Islet of Langerhans (tissue), 1 donor: ENCODE measurements around the gene TMEM18.
"Not testable (repeated sequence)": the region's sequence is repeated elsewhere in the genome, so short reads cannot be mapped to it uniquely, and the experiment has no call there.

Source experiments
- FAIRE-seq: peaks from one replicate; lab custom pipeline; 2011; peaks lifted over from hg19 to GRCh38; lab: Jason Lieb, UNC

TMEM18 gene

DNA sequence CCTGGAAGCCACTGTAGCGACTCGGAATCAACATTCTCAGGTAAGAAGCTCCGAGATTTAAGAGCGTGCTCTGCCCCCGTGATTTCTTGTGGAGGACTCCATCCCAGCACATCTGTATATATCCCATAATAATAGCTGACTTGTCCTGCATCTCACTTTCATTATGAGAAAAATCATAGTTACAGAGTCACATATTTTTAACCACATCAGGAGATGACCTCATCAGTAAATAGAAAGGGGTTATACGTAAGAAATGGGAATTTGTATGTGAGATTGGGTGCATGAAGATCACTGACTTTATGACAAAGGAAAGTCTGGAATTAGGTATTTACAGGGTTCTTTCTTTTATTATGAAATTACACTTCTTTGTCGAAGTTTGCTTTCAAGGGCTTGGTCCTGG is 16.4 kb upstream of the TMEM18 start:
- FAIRE-seq: no peak

DNA sequence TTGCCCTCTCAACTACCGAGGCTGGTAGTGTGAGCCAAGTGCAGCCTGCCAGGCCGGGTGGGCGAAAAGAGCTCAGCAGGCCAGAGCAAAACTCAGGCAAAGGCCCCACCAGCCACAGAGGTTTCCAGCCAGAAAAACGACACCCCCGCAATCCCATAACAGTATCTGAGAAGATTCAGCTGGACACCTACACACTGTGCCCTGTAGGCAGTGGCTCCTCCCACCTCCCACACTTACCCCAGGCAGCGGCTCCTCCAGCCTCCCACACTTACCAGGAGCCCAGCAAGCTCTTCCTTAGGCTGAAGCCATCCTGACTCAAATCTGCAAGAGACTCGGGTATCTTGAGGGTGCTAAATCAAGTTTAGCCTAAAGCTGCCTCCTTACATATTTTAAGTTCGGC is 15.6 kb upstream of the TMEM18 start:
- FAIRE-seq: no peak

DNA sequence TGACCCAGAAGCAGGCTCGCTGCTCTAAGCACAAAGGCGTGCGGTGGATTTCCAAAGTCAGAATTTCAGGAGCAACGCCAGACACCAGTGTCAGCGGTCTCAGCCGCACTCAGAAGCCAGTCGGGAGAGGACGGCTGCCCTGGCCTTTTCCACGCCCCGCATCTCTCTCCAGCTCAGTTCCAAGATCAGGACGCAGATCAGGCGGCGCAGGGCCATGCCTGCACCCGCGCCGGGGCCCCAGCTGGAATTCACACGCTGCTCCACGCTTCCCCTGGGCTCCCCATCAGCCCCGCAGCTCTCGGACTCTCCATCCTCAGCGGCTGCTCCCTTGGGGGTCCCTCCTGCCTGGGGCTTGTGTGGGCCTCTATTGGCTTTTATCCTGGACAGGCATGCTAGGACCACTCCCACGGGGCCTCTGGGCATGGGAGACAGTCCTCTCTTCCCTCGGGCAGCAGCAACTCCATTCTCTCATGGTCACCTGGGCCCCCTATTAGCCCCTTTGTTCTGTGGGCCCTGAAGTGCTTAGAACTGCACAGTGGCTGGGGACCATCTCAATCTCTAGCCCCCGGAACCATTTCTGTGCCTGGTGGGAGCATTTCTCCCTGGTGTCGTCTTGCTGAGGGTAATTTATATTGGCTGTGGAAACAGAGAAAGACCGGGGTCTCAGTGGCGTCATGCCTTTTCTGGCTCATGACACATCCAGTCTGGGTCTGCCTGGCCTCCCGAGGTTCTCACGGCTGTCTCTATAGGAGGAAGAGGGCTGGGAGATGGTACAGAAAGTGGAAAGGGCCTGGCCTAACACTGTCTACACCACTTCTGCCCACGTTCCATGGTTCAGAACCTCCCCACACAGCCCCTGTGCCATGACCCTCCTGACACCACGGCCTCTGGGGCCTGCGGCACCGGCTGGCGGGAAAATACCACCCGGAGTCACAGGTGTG is 14.9 kb upstream of the TMEM18 start:
- FAIRE-seq: no peak

DNA sequence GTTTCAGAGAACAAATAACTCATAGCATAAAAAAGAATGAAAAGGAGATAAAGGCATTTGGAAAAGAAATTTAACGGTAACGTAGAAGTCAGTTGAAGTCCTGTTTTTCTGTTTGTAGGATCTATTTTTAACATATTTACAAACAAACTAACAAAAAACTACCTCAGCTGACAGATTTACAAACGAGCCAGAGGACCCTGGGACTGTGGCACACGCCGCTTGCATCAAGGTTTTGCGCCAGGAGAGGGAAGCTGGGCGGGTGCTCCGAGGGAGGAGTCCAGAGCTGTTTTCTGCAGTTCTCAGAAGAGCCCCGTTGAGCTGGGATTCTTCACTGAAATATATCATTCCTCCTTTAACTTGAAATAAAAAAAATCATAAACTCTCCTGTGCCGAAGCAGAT is 13.6 kb upstream of the TMEM18 start:
- no peak for FAIRE-seq

DNA sequence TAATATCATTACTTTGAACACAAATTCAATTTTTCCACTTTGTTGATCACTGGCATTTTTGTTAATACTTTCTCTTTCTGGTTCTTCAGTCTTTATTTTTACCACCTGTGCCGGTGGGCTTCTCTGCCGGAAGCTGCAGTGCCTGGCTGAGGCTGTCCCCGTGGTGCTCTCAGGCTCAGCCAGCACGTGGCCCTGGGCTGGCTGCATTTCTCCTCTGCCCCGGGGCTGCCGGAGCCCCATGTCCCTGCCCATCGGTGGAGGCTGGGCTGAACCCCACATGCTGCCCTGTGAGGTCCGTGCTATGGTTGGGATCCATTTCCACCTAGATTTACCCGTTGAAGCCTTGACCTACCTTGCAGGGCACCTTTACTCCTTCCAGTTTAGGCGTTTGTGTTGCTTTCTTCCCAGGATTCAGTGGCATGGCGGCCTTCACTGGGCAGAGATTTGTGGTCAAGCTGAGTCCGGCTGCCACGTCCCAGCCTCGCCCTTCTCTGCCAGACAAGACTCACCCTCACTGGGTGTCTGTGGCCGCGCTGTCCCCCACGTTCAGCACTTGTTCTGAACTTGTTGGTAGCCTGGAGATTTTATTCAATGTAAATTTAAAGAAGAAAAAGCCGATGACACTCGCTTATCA is 12.8 kb upstream of the TMEM18 start:
- FAIRE-seq: no peak

DNA sequence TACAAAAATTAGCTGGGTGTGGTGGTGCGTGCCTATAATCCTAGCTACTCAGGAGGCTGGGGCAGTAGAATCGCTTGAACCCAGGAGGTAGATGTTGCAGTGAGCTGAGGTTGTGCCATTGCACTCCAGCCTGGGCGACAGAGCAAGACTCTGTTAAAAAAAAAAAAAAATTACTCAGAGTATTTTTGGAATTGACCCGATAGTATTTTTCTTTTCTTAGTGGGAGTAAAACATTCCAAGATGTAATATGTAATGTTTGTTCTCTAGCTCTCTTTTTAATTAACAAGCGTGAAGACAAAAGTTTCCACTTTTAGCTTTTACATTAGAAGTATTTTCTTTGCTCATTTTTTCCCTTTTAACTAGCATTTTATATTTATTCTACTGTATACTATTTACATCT is 12.0 kb upstream of the TMEM18 start:
- FAIRE-seq: peak; percentile 81

DNA sequence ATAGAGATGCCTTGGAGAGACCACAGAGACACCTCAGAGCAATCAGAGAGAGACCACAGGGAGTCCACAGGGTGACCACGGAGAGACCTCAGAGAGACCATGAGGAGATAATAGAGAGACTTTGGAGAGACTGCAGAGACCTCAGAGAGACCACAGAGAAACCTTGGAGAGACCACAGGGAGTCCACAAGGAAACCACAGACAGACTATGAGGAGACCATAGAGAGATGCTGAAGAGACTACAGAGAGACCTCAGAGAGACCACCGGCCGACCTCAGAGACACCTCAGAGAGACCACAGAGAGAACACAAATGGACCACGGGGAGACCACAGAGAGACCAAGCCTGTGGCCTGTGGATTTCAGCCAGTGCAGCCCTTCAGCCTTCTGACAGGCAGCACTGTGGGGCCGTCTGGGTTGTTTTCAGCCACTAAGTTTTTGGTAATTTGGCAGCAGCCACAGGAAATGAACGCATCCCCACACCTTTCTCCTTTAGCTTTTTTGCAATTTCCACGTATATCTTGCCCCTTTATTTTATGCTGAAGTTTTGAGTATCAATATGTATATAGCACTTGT is 11.4 kb upstream of the TMEM18 start:
- FAIRE-seq: no peak

DNA sequence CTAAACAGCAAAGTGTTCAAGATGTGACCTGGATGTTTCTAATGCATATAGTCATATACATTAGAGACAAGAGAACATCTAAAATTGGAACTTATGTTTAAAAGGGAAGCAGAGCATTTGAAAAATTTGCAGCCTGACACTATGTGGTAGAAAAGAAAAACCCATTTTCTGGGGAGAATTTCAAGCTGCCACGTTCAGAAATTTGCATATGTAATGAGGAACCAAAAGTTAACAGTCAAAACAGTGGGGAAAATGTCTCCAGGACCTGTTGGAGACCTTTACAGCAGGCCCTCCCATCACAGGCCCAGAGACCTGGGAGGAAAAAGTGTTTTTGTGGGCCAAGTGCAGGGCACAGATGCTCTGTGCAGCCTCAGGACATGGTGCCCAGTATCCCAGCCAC is 8.2 kb upstream of the TMEM18 start:
- FAIRE-seq: no peak

DNA sequence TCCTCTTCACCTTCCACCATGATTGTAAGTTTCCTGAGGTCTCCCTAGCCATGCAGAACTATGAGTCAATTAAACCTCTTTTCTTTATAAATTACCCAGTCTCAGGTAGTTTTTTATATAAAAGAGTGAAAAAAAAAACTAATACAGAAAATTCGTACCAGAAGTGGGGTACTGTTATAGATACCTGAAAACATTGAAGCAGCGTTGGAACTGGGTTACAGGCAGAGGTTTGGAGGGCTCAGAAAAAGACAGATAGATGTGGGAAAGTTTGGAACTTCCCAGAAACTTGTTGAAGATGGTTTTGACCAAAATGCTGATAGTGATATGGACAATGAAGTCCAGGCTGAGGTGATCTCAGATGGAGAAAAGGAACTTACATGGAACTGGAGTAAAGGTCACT is 7.7 kb upstream of the TMEM18 start:
- not testable (repeated sequence) for FAIRE-seq

DNA sequence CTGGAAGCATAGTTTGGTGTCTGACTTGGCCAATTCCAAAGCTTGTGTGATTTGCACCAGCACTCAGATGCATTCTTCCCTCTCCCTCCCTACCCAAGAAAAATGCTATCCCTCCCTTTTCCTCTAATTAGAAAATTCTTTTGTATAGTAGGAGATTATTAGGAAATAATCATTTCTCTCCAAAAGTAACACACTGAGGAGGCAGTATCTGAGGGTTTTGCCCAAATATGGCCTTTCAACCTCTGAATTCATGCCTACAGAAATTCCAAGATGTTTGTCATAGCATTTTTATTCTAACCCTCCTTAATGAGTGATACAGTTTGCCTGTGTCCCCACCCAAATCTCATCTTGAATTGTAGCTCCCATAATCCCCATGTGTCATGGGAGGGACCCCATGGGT is 5.0 kb upstream of the TMEM18 start:
- FAIRE-seq: no peak

DNA sequence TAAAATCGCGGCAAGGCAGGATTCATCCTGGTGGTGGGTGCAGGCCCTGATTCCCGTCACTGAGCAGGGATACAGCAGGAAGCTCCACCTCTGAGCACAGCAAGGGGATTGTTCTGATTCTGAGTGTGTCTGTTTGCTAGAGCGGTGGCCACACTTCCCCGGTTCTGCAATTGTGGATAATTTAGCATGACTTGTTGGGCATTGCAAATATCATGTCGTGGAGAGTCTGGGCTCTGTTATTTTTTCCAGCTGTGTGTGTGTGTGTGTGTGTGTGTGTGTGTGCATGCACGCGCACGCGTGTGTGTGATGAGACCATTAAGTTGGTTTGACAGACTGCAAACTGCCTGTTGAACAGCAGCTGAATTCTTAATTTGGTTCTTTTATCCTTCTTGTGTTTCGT is 4.1 kb upstream of the TMEM18 start:
- no peak for FAIRE-seq

DNA sequence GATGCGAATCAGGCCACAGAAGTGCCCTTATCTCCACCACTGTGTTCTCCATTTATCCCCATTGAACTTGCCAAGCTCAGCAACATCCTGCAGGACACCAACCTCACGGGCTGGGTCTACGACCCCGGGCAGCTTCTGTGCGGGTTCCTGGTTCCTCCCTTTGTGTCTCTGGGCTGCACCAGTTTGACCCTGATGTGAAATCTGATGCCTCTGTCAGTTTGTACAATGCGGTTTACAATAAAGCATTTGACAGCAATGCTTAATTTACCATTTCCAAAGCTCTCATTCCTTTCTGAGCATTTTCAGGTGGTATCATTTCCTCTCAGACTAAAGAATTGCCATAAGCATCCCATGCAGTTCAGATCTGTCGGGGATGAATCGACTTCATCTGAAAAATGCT is 3.3 kb upstream of the TMEM18 start:
- FAIRE-seq: no peak

DNA sequence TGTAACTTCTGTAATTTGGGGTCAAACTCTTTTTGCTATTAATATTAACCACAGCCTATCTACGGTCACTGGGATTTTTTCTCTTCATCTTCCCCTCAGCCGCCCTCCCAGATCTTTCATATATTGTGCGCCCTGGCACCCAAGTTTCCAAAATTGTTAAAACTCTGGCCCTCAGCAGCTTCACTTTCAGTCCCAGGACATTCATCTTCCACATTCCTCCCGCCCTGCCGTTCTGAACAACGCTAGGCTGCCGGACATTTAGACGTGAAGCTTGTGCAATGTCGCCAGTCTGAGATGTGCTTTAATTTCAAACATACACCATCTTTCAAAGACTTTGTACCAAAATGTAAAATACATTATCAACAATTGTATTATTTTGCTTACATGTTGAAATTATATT is 1.8 kb upstream of the TMEM18 start:
- FAIRE-seq: no peak

DNA sequence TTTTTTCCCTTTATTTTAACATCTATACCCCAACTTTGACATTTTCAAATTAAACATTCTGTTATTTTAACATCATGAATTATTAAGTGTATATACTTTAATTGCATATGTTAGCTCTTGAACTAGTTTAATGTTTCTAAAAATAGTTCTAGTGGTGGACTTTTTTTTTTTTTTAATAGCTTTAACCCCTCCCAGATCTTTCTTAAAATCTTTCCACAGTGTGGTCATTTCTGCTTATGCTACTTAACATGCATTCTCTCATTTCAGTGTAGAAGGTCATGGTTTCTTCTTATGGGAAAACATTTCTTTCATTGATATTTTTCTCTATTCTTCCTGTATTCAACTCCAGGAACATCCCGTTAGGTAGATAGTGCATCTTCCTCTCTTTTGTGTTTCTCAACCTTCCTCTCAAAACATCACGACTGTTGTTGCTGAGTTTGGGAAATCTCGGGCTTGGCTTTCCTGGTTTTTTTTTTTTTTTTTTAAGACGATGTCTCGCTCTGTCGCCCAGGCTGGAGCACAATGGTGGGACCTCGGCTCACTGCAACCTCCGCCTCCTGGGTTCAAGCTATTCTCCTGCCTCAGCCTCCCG is 849 bp upstream of the TMEM18 start:
- FAIRE-seq: no peak

DNA sequence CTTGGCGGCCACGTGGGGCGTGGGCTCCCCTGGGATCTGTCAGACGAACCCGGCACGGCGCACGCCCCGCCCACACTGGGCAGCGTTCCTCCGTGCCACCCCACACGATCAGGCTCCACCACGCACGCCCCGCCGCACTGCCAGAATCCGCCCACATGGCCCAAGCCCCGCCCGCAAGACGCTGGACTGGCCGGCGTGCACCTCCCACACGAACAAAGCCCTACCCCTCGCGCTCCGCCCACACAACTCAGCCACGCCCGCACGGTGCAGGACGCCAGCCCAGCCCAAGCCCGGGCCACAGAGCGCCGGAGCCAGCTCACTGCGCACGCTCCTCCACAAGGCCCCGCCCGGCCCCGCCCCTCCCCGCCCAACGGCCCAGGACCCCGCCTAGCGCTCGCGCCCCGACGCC is 555 bp downstream of the TMEM18 start:
- FAIRE-seq: no peak

DNA sequence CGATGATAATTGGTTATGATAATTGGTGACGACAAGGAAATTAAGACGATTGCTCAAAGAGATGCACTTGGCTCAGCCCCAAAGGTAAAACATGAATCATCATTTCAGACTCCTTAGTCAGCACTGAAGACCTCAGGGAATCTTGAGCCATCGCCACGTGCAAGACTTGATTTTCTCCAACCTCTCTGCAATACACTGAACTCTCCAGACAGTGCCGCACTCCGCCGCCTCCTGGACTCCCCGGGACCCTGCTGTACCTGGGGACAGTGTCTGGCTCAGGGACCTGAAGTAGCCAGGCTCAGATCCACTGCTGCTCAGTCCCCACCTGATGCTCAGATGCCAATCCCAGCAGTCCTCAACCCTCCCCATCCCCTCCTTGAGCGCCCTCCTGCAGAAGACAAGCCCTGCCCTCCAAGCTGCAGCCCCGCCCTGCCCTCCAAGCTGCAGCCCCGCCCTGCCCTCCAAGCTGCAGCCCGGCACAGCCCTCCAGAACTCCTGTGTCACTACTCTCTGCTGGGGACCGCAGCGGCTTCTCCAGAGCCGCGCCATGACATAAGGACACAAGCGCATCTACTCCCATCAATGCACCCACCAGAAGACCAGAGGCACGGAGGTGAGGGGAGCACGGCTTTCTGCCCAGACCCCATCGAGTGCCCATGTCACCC is 1.1 kb downstream of the TMEM18 start:
- no peak for FAIRE-seq

DNA sequence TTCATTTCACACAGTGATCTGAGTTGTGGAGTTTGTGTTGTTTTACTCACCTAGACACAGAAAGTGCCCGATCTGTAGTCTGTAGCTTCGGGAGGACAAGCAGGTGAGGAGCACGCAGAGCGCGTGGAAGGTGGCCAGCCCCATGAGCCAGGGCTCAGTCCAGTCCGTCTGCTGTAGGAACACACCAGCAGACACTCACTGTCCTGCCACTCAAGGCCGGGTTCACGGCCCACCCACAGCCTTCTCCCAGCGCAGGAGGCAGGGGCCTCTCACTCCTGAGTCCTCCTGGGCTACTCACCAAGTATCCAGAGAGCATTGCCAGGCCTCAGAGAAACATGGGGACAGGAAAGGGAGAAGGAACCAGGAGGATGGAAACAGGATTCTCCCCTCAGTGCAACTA is 1.7 kb downstream of the TMEM18 start:
- FAIRE-seq: no peak

DNA sequence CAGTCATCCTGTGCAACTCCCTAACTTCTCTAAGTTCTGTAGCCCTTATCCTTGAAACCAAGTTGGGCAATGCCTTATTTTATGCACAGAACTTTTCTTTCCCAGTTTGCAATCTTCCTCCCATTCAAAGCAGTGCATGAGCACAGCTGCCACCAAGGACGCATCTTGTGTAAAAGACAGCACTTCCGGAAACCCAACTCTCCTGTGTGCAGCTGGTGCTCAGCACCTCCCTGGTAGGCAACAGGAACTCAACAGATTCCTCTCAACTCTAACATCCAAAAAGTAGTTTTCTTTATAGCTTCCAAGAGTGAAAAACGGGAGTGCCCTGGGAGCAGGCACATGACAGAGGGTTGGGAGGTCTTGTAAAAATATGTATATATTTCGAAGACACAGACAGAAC is 2.2 kb downstream of the TMEM18 start:
- FAIRE-seq: no peak

DNA sequence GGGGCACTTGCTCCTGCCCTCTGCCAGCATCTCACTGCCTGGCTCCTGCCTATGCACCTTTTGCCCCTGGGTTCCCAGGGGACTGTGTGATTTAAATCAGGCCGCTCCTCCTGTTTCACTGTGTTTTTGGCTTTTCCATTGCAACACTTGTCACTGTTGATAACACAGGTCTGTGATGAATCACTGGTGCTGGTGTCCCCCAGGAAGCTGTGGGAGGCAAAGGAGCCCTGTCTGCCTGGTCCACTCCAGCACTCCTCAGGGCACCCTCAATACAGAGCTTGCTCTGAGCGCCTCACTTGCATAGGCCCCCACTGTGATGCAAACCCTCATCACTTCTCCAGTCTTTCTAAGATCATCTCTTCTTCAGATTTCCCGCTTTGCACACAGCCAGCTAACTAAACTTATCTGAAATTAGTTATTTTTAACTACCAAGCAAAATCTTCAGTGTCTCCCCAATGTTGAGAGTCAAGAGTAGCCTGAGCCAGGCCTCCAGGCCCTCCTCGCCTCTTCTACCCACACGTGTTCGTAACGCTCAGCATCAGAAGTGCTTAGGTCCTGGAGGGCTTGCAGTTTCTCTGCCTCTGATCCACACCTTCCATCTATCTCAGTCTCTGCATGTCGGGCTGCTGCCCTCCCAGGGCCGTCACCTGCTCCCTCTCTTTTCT is 2.8 kb downstream of the TMEM18 start:
- FAIRE-seq: no peak

DNA sequence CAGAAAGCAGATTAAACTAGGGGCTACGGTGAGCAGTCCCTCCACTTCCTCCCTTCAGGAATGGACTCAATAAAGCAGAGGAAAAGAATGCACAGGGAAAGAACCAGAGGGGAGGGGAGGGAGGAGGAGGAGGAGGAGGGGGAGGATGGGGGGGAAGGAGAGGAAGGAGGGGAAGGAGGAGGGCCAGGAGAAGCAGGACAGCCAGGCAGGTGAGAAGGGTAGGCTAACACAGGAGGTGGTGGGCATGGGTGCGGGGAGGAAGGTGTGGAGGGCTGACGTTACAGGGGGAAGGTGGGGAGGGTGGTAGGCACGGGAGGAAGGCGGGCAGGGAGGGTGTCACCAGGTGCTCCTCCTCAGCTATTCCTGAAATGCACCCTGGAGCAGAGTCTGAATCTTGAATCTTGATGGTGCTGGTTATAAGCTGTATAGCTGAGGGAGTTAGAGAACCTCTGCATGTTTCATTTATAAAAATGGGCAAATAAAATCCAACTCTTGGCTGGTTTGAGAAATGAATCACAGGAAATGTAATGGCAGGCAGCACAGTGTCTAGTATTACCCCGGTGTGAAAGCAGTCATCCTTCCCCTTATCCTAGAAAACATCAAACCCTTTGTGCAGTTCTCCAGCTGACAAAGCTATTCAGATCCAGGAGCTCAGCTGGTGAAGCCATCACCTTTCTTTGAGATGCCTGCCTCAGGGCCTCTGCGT is 3.4 kb downstream of the TMEM18 start:
- FAIRE-seq: no peak

DNA sequence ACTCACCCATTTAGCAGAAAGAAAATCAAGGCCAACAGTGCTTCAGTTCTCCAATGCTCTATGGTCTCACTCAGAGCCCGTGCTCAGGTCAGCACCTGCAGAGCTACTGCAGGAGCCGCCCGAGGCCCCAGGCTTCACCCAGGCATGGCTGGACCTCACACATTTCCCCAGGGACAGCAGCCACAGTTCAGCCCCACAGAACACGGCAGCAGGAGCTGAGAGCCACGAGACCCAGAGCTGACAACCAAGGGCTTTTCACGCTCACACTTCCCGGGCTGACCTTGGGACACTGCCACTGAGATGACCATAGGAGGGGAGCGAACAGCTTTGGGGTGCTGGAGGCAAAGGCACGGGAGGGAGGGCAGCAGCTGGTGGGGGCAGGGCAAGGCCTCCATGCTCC is 4.2 kb downstream of the TMEM18 start:
- no peak for FAIRE-seq

DNA sequence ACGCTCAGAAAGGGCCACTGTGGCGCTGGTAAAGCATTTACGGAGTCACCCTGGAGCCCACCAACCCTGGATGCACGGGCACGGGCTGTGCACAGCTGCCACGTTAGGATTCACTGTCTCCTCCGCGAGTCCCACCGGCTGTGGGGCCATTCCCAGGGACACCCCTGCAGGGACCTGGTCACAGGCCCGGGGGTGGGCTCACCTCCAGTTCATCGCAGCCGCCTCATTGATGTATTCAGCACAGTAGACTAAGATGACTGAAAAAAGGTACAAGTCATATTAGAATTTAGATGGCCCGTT is 4.7 kb downstream of the TMEM18 start:
- FAIRE-seq: no peak
